GM10266 (cell line): Measurements from ENCODE around the gene ODAD3.

Experiments used
- DNase-seq: peaks from one replicate; pipeline ENCODE4 v3.0.0; 2012; ENCODE audit errors: extremely low spot score
- CTCF ChIP-seq: IDR thresholded peaks from 2 replicates; pipeline ENCODE4 v1.5.1; 2012; ENCODE audit warnings: mild to moderate bottlenecking, low read depth; ENCODE audit not compliant: control insufficient read depth, insufficient read depth; ENCODE audit errors: missing control alignments

ODAD3 gene

GRCh38 chr19:11390933-11391680 lies 43.8 kb downstream of the ODAD3 start:
- TF ChIP-seq CTCF = no peak
- DNase-seq = no peak

- TF ChIP-seq CTCF = no peak
Measured at GRCh38 chr19:11390359-11390758, 44.6 kb downstream of the ODAD3 start.

GRCh38 chr19:11387162-11388034 lies 47.5 kb downstream of the ODAD3 start:
- peak; percentile 2 for DNase-seq
- TF ChIP-seq CTCF = no peak

More at GRCh38 chr19:11390359-11390758, 44.6 kb downstream of the ODAD3 start:
- peak; percentile 1 for DNase-seq

GRCh38 chr19:11384778-11385129 lies 50.2 kb downstream of the ODAD3 start:
- TF ChIP-seq CTCF = no peak
- no peak for DNase-seq

- no peak for TF ChIP-seq CTCF
- DNase-seq = no peak
Measured at GRCh38 chr19:11383706-11384048, 51.2 kb downstream of the ODAD3 start.

GRCh38 chr19:11382898-11383705 lies 51.8 kb downstream of the ODAD3 start:
- peak; percentile 66 for DNase-seq

More at GRCh38 chr19:11382898-11383705, 51.8 kb downstream of the ODAD3 start:
- peak; percentile 83 for TF ChIP-seq CTCF
